RPMI7951 (cell line): ENCODE data around the gene BPHL. TPM values are rescaled to one million over a fixed set of nuclear protein-coding genes. Genes with fewer than 3 reads are reported as not detected.
"Not testable (repeated sequence)": the region's sequence is repeated elsewhere in the genome, so short reads cannot be mapped to it uniquely, and the experiment has no call there.

ENCODE experiments used
- DNase-seq: peaks from one replicate; pipeline ENCODE4 v3.0.0-alpha.2; 2012; ENCODE audit warnings: low read depth
- total RNA-seq: library from RNA; depleted of rRNA; stranded (reverse); fragments of >200 nt; shearing (Covaris generic); gene quantifications from 2 replicates; pipeline ENCODE4 v1.2.3, GENCODE V29; 2014; rRNA removed

BPHL gene
- 22.9 and 24.8 TPM in 2 replicates for total RNA-seq

- DNase-seq, result peak; percentile 91
Observed at GRCh38 chr6:3118353-3119039, at the start of gene BPHL. Gene BPHL, plus strand, starts transcription at chr6:3118711. Its CDS starts 30 bp downstream, at chr6:3118741.

- DNase-seq, result no peak
Observed at GRCh38 chr6:3071568-3071967, 46.9 kb upstream of the BPHL start.

GRCh38 chr6:3072798-3073197, 45.7 kb upstream of the BPHL start:
- DNase-seq, result no peak

GRCh38 chr6:3073382-3073781, 45.1 kb upstream of the BPHL start:
- DNase-seq, result no peak

GRCh38 chr6:3075772-3076113, 42.8 kb upstream of the BPHL start:
- no peak for DNase-seq

- no peak for DNase-seq
Observed at GRCh38 chr6:3076320-3076719, 42.2 kb upstream of the BPHL start.

- DNase-seq, result no peak
Observed at GRCh38 chr6:3077430-3077829, 41.1 kb upstream of the BPHL start.

GRCh38 chr6:3078952-3079351, 39.6 kb upstream of the BPHL start:
- not testable (repeated sequence) for DNase-seq

- no peak for DNase-seq
Observed at GRCh38 chr6:3079682-3080081, 38.8 kb upstream of the BPHL start.

- DNase-seq, result no peak
Observed at GRCh38 chr6:3081960-3082359, 36.6 kb upstream of the BPHL start.

- DNase-seq, result no peak
Observed at GRCh38 chr6:3085074-3085473, 33.4 kb upstream of the BPHL start.

GRCh38 chr6:3086282-3086946, 32.1 kb upstream of the BPHL start:
- DNase-seq, result no peak

- no peak for DNase-seq
Observed at GRCh38 chr6:3088446-3088845, 30.1 kb upstream of the BPHL start.

- no peak for DNase-seq
Observed at GRCh38 chr6:3088968-3089367, 29.5 kb upstream of the BPHL start.

GRCh38 chr6:3090013-3090412, 28.5 kb upstream of the BPHL start:
- DNase-seq, result peak; percentile 20

GRCh38 chr6:3094815-3095214, 23.7 kb upstream of the BPHL start:
- no peak for DNase-seq

- DNase-seq, result no peak
Observed at GRCh38 chr6:3102875-3103274, 15.6 kb upstream of the BPHL start.

GRCh38 chr6:3108746-3109414, 9.6 kb upstream of the BPHL start:
- DNase-seq, result no peak

GRCh38 chr6:3109761-3110160, 8.8 kb upstream of the BPHL start:
- no peak for DNase-seq

GRCh38 chr6:3114377-3114776, 4.1 kb upstream of the BPHL start:
- DNase-seq, result no peak

- DNase-seq, result no peak
Observed at GRCh38 chr6:3117912-3118352, 579 bp upstream of the BPHL start.

GRCh38 chr6:3119040-3119723, 671 bp downstream of the BPHL start:
- DNase-seq, result peak; percentile 42

GRCh38 chr6:3120765-3121089, 2.2 kb downstream of the BPHL start:
- DNase-seq, result no peak
